Suprapubic skin (tissue), 4 donors: ENCODE measurements around the gene SULT2B1.

Experiments used
- CTCF ChIP-seq, 2 donors: fragments of 200-600 bp in 1 of 2; fragments of 450-650 bp in 1 of 2; sonication (generic) in 1 of 2; IDR thresholded peaks; one replicate each; pipeline ENCODE4 v1.5.1; 2016 to 2019; ENCODE audit warnings: antibody characterized with exemption in 2 of 2, mild to moderate bottlenecking in 1 of 2, moderate library complexity in 1 of 2
- EP300 ChIP-seq: sonication (generic); formaldehyde crosslinking; IDR thresholded peaks from one replicate; pipeline ENCODE4 v1.6.1; 2017; ENCODE audit warnings: antibody characterized with exemption
- POLR2A ChIP-seq, 2 donors: fragments of 450-650 bp; IDR thresholded peaks; one replicate each; pipeline ENCODE4 v1.6.1; 2017; ENCODE audit warnings: antibody characterized with exemption in 2 of 2, mild to moderate bottlenecking in 2 of 2, moderate library complexity in 2 of 2
- POLR2AphosphoS5 ChIP-seq, 3 donors: sonication (generic); formaldehyde crosslinking; IDR thresholded peaks; one replicate each; pipeline ENCODE4 v1.6.1; 2017; ENCODE audit warnings: antibody characterized with exemption in 3 of 3

DNA sequence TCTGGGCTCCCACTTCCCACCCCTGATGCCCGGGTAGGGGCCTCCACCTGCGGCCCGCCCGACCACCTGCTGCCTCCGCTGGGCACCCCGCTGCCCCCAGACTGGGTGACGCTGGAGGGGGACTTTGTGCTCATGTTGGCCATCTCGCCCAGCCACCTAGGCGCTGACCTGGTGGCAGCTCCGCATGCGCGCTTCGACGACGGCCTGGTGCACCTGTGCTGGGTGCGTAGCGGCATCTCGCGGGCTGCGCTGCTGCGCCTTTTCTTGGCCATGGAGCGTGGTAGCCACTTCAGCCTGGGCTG, 77.3 kb downstream of the SULT2B1 start:
- TF ChIP-seq CTCF (IDR thresholded peaks at IDR 0.05): no peak
- no peak for TF ChIP-seq POLR2AphosphoS5 (IDR thresholded peaks at IDR 0.05)
- TF ChIP-seq POLR2A (IDR thresholded peaks at IDR 0.05): no peak
- TF ChIP-seq EP300: no peak
